ENCODE results near the gene DDX19B.

- TF ChIP-seq EZH2 (IDR thresholded peaks at IDR 0.05; ENCODE audit: insufficient read depth, poor library complexity, severe bottlenecking) (no peak), EZH2phosphoT487 (IDR thresholded peaks at IDR 0.05; ENCODE audit: insufficient read depth, low read depth) (no peak)
These were observed 7.9 kb downstream of the DDX19B start for GRCh38 chr16:70306880-70307279.
